HCT116 (cell line): Measurements from ENCODE around the gene MX2. TPM values are rescaled to one million over a fixed set of nuclear protein-coding genes. Genes with fewer than 3 reads are reported as not detected.
"Not testable (repeated sequence)": the region's sequence is repeated elsewhere in the genome, so short reads cannot be mapped to it uniquely, and the experiment has no call there.

ENCODE experiments used
- ATAC-seq: fragments of 200-7000 bp; cut with Tn5 transposase; 2 replicates; pipeline ENCODE4 v1.9.1; 2020; ENCODE audit warnings: mild to moderate bottlenecking, moderate library complexity
- BruUV-seq: library from RNA; stranded (reverse); fragments of 400-500 nt; replicated peaks from 2 replicates; lab custom pipeline; 2021; lab: Mats Ljungman, UMichigan
- CTCF ChIA-PET: fragments of 300-600 bp; sonication (Branson Sonifier 250); formaldehyde crosslinking; loops from one replicate; lab custom pipeline; 2021; ENCODE audit warnings: antibody characterized with exemption; lab: Charles Lee
- POLR2A ChIA-PET: fragments of 300-600, 350-600 bp; sonication (Branson Sonifier 250); formaldehyde crosslinking; loops from one replicate; lab custom pipeline; 2021; ENCODE audit warnings: antibody characterized with exemption; lab: Charles Lee
- RAD21 ChIA-PET, 2 experiments: fragments of 300-600 bp; sonication (Branson Sonifier 250); formaldehyde crosslinking; loops; one replicate each; lab custom pipeline; 2023; ENCODE audit warnings: low total read pairs in 2 of 2; ENCODE audit not compliant: uncharacterized antibody in 2 of 2, unreplicated experiment in 2 of 2, low non-redundant PET in 1 of 2; lab: Charles Lee
- DNase-seq: peaks from one replicate; pipeline ENCODE4 v3.0.0-alpha.2; 2010; ENCODE audit warnings: low read depth, low spot score
- H2AFZ ChIP-seq: fragments of 200-600 bp; shearing (Covaris generic), sonication (generic); 2 replicates; pipeline ENCODE4 v1.6.1; 2017; ENCODE audit warnings: low read depth, mixed run types, mixed read lengths, antibody characterized with exemption, low read length; ENCODE audit not compliant: poor library complexity, severe bottlenecking
- H3K27ac ChIP-seq: 2 replicates; pipeline ENCODE4 v1.5.1; 2012; ENCODE audit warnings: low read depth, low read length
- H3K27me3 ChIP-seq: fragments of 200-600 bp; sonication (generic); 2 replicates; pipeline ENCODE4 v1.6.1; 2016; ENCODE audit warnings: mixed run types, low read length, mixed read lengths; ENCODE audit not compliant: insufficient read depth
- H3K36me3 ChIP-seq, 2 experiments: fragments of 200-500 bp in 1 of 2; fragments of 200-600 bp in 1 of 2; sonication (Bioruptor generic) in 1 of 2; sonication (generic) in 1 of 2; 2 replicates each; pipeline versions ENCODE4 v1.5.1 to v1.6.1; 2014 to 2016; ENCODE audit warnings: low read length in 2 of 2, inconsistent platforms in 1 of 2, mixed read lengths in 1 of 2, mixed run types in 1 of 2; ENCODE audit not compliant: insufficient read depth in 2 of 2, control insufficient read depth in 1 of 2
- H3K4me1 ChIP-seq, 2 experiments: fragments of 200-600 bp in 1 of 2; sonication (generic) in 1 of 2; 2 replicates each; pipeline versions ENCODE4 v1.5.1 to v1.6.1; 2012 to 2017; ENCODE audit warnings: low read length in 2 of 2, inconsistent platforms in 1 of 2, mild to moderate bottlenecking in 1 of 2, mixed read lengths in 1 of 2, mixed run types in 1 of 2, moderate library complexity in 1 of 2; ENCODE audit not compliant: insufficient read depth in 2 of 2, control insufficient read depth in 1 of 2
- H3K4me2 ChIP-seq: fragments of 200-600 bp; sonication (generic); 2 replicates; pipeline ENCODE4 v1.6.1; 2017; ENCODE audit warnings: mixed run types, low read length, mixed read lengths
- H3K4me3 ChIP-seq, 2 experiments: fragments of 200-600 bp in 1 of 2; sonication (generic) in 1 of 2; replicated peaks in 1 of 2; 2 replicates each; pipeline ENCODE4 v1.5.1; 2011 to 2016; ENCODE audit warnings: low read length in 2 of 2, control low read depth in 1 of 2, low read depth in 1 of 2, mild to moderate bottlenecking in 1 of 2, mixed read lengths in 1 of 2, mixed run types in 1 of 2
- H3K79me2 ChIP-seq: fragments of 200-600 bp; sonication (generic); 2 replicates; pipeline ENCODE4 v1.6.1; 2017; ENCODE audit warnings: mild to moderate bottlenecking, mixed run types, low read length, moderate library complexity, mixed read lengths; ENCODE audit not compliant: insufficient read depth
- H3K9ac ChIP-seq: fragments of 200-600 bp; sonication (generic); 2 replicates; pipeline ENCODE4 v1.6.1; 2016; ENCODE audit warnings: low read length, mixed read lengths
- H3K9me2 ChIP-seq: fragments of 200-600 bp; sonication (generic), shearing (Covaris generic); 2 replicates; pipeline ENCODE4 v1.6.1; 2017; ENCODE audit warnings: mixed run types, mild to moderate bottlenecking, moderate library complexity; ENCODE audit not compliant: insufficient read depth
- H3K9me3 ChIP-seq, 2 experiments: fragments of 200-500 bp in 1 of 2; fragments of 200-600 bp in 1 of 2; sonication (Bioruptor generic) in 1 of 2; sonication (generic) in 1 of 2; 2 replicates each; pipeline ENCODE4 v1.6.1; 2014 to 2017; ENCODE audit warnings: low read length in 2 of 2, mixed read lengths in 2 of 2, inconsistent platforms in 1 of 2, low read depth in 1 of 2, mild to moderate bottlenecking in 1 of 2, mixed run types in 1 of 2, moderate library complexity in 1 of 2; ENCODE audit not compliant: control insufficient read depth in 1 of 2, insufficient read depth in 1 of 2
- H4K20me1 ChIP-seq: fragments of 200-600 bp; sonication (generic), shearing (Covaris generic); 2 replicates; pipeline ENCODE4 v1.6.1; 2017; ENCODE audit warnings: mixed run types, mild to moderate bottlenecking, moderate library complexity; ENCODE audit not compliant: insufficient read depth
- CBX3 ChIP-seq: IDR thresholded peaks from 2 replicates; pipeline ENCODE4 v1.6.1; 2012; ENCODE audit warnings: low read depth
- ELF1 ChIP-seq: IDR thresholded peaks from 2 replicates; pipeline ENCODE4 v1.6.1; 2012; ENCODE audit warnings: low read depth, borderline replicate concordance
- SIN3A ChIP-seq: IDR thresholded peaks from 2 replicates; pipeline ENCODE4 v1.6.1; 2012; ENCODE audit warnings: low read depth
- SP1 ChIP-seq: IDR thresholded peaks from 2 replicates; pipeline ENCODE4 v1.6.1; 2012; ENCODE audit warnings: low read depth
- ZNF274 ChIP-seq: fragments of 200-500 bp; sonication (Bioruptor generic); IDR thresholded peaks from 2 replicates; pipeline ENCODE4 v1.6.1; 2014; ENCODE audit warnings: mild to moderate bottlenecking, low read depth, low read length, inconsistent platforms
- intact Hi-C: fragments of 100-400 bp; cut with micrococcal nuclease; formaldehyde crosslinking; loops from 2 replicates; pipeline ENCODE4 v1.10.0; 2022
- total RNA-seq: library from RNA; stranded (reverse); gene quantifications from one replicate; pipeline ENCODE4 v1.2.1, GENCODE V29; 2021; ENCODE audit not compliant: unreplicated experiment
- TF ChIP-seq, protein P1 (sequence below), 3 experiments: fragments of 200-600 bp in 1 of 3; sonication (generic) in 1 of 3; IDR thresholded peaks in 2 of 3; conservative IDR thresholded peaks in 1 of 3; 2 replicates each; pipeline ENCODE4 v1.5.1; 2012 to 2017; ENCODE audit warnings: low read depth in 2 of 3, low read length in 2 of 3, antibody characterized with exemption in 1 of 3, borderline replicate concordance in 1 of 3, control low read depth in 1 of 3, mild to moderate bottlenecking in 1 of 3, mixed read lengths in 1 of 3, mixed run types in 1 of 3, moderate library complexity in 1 of 3; ENCODE audit not compliant: insufficient read depth in 1 of 3
- TF ChIP-seq, protein P2 (sequence below): IDR thresholded peaks from 2 replicates; pipeline ENCODE4 v1.6.1; 2012

The MX2 gene
- total RNA-seq, 1 experiment from 2014 or later = 0.22 TPM

DNA sequence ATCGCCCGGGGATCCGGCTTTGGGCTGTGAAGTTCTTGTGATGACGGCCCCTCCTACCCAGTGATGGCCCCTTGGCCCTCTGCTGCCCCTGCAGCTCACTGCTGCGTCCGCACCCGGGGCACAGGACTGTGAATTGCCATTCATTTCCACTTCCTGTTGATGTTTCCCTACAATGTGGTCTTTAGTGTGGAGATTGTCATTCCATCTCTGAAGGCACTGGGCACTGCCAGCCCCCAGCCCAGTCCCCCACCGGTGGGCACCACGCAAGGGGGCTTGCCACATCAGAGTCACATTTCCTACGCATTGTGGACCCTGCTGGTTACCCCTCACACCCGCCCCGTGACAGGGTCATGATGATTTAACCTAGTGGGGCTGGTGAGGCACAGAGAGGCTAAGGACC is 2.5 kb upstream of the MX2 start:
- Histone ChIP-seq H3K36me3 (no peaks in the 10 kb centered on the region), H3K9ac (no peak overlapping the region), H3K4me3 (no peak overlapping the region), H4K20me1 (no peaks in the 10 kb centered on the region), H3K27me3 (peaks cover 10% of the 10 kb centered on the region), H2AFZ (no peak overlapping the region), H3K4me2 (no peak overlapping the region), H3K9me3 (no peaks in the 10 kb centered on the region), H3K27ac (no peak overlapping the region), H3K79me2 (no peaks in the 10 kb centered on the region), H3K4me1 (no peaks in the 10 kb centered on the region), H3K9me2 (no peaks in the 10 kb centered on the region)
- ChIA-PET CTCF (no interaction called here), RAD21 (no interaction called here), POLR2A (no interaction called here)
- BruUV-seq = no TSS peak
- DNase-seq = no peak
- TF ChIP-seq, protein P1, sequence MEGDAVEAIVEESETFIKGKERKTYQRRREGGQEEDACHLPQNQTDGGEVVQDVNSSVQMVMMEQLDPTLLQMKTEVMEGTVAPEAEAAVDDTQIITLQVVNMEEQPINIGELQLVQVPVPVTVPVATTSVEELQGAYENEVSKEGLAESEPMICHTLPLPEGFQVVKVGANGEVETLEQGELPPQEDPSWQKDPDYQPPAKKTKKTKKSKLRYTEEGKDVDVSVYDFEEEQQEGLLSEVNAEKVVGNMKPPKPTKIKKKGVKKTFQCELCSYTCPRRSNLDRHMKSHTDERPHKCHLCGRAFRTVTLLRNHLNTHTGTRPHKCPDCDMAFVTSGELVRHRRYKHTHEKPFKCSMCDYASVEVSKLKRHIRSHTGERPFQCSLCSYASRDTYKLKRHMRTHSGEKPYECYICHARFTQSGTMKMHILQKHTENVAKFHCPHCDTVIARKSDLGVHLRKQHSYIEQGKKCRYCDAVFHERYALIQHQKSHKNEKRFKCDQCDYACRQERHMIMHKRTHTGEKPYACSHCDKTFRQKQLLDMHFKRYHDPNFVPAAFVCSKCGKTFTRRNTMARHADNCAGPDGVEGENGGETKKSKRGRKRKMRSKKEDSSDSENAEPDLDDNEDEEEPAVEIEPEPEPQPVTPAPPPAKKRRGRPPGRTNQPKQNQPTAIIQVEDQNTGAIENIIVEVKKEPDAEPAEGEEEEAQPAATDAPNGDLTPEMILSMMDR (IDR thresholded peaks at IDR 0.05 in 2 of 3, conservative IDR thresholded peaks at IDR 0.05 in 1 of 3; ENCODE audit: borderline replicate concordance in 1 of 3, insufficient read depth in 1 of 3, low read depth in 2 of 3, low read length in 2 of 3) = no peak
- TF ChIP-seq SIN3A (no peak), CBX3 (no peak), ZNF274 (no peak), ELF1 (no peak), SP1 (no peak)
- TF ChIP-seq, protein P2, sequence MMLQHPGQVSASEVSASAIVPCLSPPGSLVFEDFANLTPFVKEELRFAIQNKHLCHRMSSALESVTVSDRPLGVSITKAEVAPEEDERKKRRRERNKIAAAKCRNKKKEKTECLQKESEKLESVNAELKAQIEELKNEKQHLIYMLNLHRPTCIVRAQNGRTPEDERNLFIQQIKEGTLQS = no peak
- no peak for ATAC-seq
- intact Hi-C loops = no loop called here

DNA sequence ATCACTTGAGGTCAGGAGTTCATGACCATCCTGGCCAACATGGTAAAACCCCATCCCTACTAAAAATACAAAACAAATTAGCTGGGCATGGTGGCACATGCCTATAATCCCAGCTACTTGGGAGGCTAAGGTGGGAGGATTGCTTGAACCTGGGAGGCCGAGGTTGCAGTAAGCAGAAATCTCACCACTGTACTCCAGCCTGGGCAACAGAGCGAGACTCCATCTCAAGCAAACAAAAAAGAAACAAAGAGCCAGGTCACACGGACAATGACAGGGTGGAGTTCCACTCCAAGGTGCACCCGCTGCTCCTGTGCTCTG is 2.1 kb upstream of the MX2 start:
- H3K9me3 ChIP-seq, H3K79me2 ChIP-seq, ATAC-seq, H3K4me2 ChIP-seq, H3K9me2 ChIP-seq, H3K4me1 ChIP-seq, H3K27me3 ChIP-seq, DNase-seq, H4K20me1 ChIP-seq, BruUV-seq, H2AFZ ChIP-seq, H3K9ac ChIP-seq, H3K4me3 ChIP-seq, POLR2A ChIA-PET, H3K27ac ChIP-seq, H3K36me3 ChIP-seq: not testable (repeated sequence)
- ChIA-PET CTCF (interaction anchor here (2.6 kb wide), 1 partner anchor 77 kb away, joined by 23 read pairs; no protein-coding TSS in a partner anchor), RAD21 (interaction anchor here (1.0 to 1.3 kb wide), 2 partner anchors 76 to 77 kb away, joined by 4 to 8 read pairs; no protein-coding TSS in a partner anchor)
- intact Hi-C loops = loop anchor here (2.0 kb wide), 1 partner anchor 77 kb away; no protein-coding TSS in a partner anchor
